CMK (cell line): ENCODE measurements around the gene LRRC8A.

Experiments
- DNase-seq: peaks from one replicate; pipeline ENCODE4 v3.0.0-alpha.2; 2010; ENCODE audit warnings: low read depth

Gene LRRC8A

GRCh38 chr9:128901822-128902221, 19.9 kb downstream of the LRRC8A start:
- no peak for DNase-seq

GRCh38 chr9:128902351-128903078, 20.6 kb downstream of the LRRC8A start:
- DNase-seq, result no peak

GRCh38 chr9:128903079-128903461, 21.1 kb downstream of the LRRC8A start:
- DNase-seq, result no peak

- no peak for DNase-seq
These were observed 22.1 kb downstream of the LRRC8A start for GRCh38 chr9:128903871-128904620.

- DNase-seq, result no peak
These were observed 24.0 kb downstream of the LRRC8A start for GRCh38 chr9:128905964-128906363.

GRCh38 chr9:128906741-128907140, 24.8 kb downstream of the LRRC8A start:
- no peak for DNase-seq

- no peak for DNase-seq
These were observed 26.4 kb downstream of the LRRC8A start for GRCh38 chr9:128908372-128908771.

- no peak for DNase-seq
These were observed 27.9 kb downstream of the LRRC8A start for GRCh38 chr9:128909859-128910258.

GRCh38 chr9:128910906-128911305, 29.0 kb downstream of the LRRC8A start:
- no peak for DNase-seq

GRCh38 chr9:128911529-128912035, 29.6 kb downstream of the LRRC8A start:
- DNase-seq, result peak; percentile 84

GRCh38 chr9:128912270-128912853, 30.4 kb downstream of the LRRC8A start:
- DNase-seq, result no peak

- DNase-seq, result no peak
These were observed 31.3 kb downstream of the LRRC8A start for GRCh38 chr9:128913048-128913900.

GRCh38 chr9:128913995-128914772, 32.3 kb downstream of the LRRC8A start:
- no peak for DNase-seq

GRCh38 chr9:128916204-128916603, 34.3 kb downstream of the LRRC8A start:
- DNase-seq, result no peak

- DNase-seq, result no peak
These were observed 34.8 kb downstream of the LRRC8A start for GRCh38 chr9:128916745-128917144.

GRCh38 chr9:128917151-128917849, 35.4 kb downstream of the LRRC8A start:
- DNase-seq, result no peak

GRCh38 chr9:128918921-128919320, 37.0 kb downstream of the LRRC8A start:
- DNase-seq, result no peak

- DNase-seq, result no peak
These were observed 37.6 kb downstream of the LRRC8A start for GRCh38 chr9:128919402-128920089.

- no peak for DNase-seq
These were observed 38.6 kb downstream of the LRRC8A start, which contains the start of gene PHYHD1 for GRCh38 chr9:128920381-128921058. TSS of gene PHYHD1 (plus strand) at chr9:128920982. CDS start at chr9:128922324, 1,342 bp downstream.
